ENCODE measurements around the gene MYBPC2.

DNA sequence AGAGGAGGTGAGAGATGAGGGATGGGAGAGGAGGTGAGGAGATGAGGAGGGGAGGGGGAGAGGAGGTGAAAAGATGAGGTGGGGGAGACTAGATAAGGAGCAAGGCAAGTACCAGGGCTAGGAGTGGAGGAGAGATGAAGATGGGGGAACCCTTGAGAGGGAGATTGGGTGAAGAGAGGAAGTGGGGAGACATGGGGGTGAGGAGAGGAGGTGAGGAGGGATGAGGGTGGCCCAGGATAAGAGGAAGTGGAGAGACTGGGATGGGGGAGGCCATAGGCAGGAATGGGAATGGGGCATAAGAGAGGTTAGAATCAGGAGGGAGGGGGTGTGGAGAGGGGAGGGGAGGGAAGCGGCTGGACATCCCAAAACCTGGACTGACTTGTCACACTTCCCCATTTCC is 26.9 kb downstream of the MYBPC2 start:
- TF ChIP-seq POLR2A (IDR thresholded peaks at IDR 0.05; ENCODE audit: low read length) (no peak), GATA1 (IDR thresholded peaks at IDR 0.05; ENCODE audit: low read depth, low read length) (no peak)
